ENCODE measurements around the gene ITGA5.

Gene ITGA5

DNA sequence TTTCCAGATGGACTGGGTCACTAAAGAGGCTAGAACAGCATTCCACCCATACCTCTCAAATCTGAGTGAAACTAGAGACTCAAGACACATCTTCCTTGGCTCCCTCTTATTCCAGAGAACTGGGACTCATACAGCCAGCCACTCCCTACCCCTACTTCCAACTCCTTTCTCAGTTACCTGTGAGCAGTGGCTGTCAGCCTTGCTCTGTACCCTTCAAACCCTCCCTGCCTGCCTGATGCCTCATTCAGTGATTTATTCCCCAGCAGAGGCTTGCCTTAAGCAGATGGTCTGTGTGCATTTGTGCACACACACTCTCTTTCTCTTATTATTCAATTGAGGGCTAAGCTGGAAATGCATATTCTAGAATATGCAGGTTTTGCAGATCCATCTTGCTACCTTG lies 69.4 kb downstream of the ITGA5 start:
- DNase-seq = no peak

DNA sequence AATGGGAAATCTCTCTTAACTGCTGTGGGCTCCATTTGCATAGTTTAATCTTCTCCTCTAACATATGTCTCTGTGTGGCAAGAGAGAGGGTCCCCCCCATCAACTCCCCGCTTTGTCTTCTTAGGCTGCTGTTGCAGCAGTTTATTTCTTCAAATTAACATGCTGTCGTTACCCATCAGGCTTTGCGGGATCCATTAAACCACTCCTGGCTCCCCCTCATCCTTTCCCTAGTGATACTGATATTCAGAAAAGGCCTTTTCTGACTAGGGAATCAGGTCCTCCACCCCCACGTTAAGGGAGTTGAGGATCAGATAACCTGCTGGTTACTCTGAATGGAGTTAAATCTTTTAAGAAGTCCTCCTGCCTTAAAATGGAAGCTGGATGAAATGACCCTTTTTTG lies 70.0 kb downstream of the ITGA5 start:
- no peak for DNase-seq
